Endothelial cell of umbilical vein (primary cell): ENCODE measurements around the gene GRM7. TPM values are rescaled to one million over a fixed set of nuclear protein-coding genes. Genes with fewer than 3 reads are reported as not detected.

Source experiments
- BruUV-seq: library from RNA; stranded (reverse); fragments of 400-500 nt; replicated peaks from 2 replicates; lab custom pipeline; 2021; lab: Mats Ljungman, UMichigan
- CTCF ChIA-PET: fragments of 300-600, 350-600 bp; sonication (Branson Sonifier 250); formaldehyde crosslinking; loops from one replicate; lab custom pipeline; 2021; ENCODE audit warnings: antibody characterized with exemption, inconsistent platforms; lab: Charles Lee
- POLR2A ChIA-PET: fragments of 300-600, 350-600 bp; sonication (Branson Sonifier 250); formaldehyde crosslinking; loops from one replicate; lab custom pipeline; 2021; ENCODE audit warnings: antibody characterized with exemption, inconsistent platforms; lab: Charles Lee
- DNase-seq: peaks from one replicate; pipeline ENCODE4 v3.0.0-alpha.2; 2011; ENCODE audit warnings: low read depth, low spot score
- FAIRE-seq: peaks from 2 replicates; lab custom pipeline; 2011; peaks lifted over from hg19 to GRCh38; lab: Jason Lieb, UNC
- H2AFZ ChIP-seq: 2 replicates; pipeline ENCODE4 v1.6.0; 2012; ENCODE audit warnings: low read depth, low read length, control low read depth, inconsistent platforms
- H3K27ac ChIP-seq: 2 replicates; pipeline ENCODE4 v1.5.1; 2011; ENCODE audit warnings: low read depth, mild to moderate bottlenecking, control low read depth, low read length, moderate library complexity; ENCODE audit not compliant: insufficient read depth
- H3K27me3 ChIP-seq, 2 experiments: 2 replicates each; pipeline versions ENCODE4 v1.6.0 to v1.6.1; 2011; ENCODE audit warnings: low read length in 2 of 2, mixed read lengths in 1 of 2; ENCODE audit not compliant: control insufficient read depth in 2 of 2, insufficient read depth in 2 of 2
- H3K36me3 ChIP-seq, 2 experiments: 2 replicates in 1 of 2; 3 replicates in 1 of 2; pipeline ENCODE4 v1.5.1; 2011; ENCODE audit warnings: low read length in 2 of 2, mild to moderate bottlenecking in 1 of 2, moderate library complexity in 1 of 2; ENCODE audit not compliant: control insufficient read depth in 2 of 2, insufficient read depth in 2 of 2; ENCODE audit errors: extremely low read depth in 1 of 2
- H3K4me1 ChIP-seq: 3 replicates; pipeline ENCODE4 v1.5.1; 2011; ENCODE audit warnings: mild to moderate bottlenecking, low read length; ENCODE audit not compliant: control insufficient read depth, insufficient read depth; ENCODE audit errors: extremely low read depth
- H3K4me2 ChIP-seq: 2 replicates; pipeline ENCODE4 v1.6.1; 2011; ENCODE audit warnings: low read length, control low read depth, mixed read lengths; ENCODE audit not compliant: insufficient read depth
- H3K4me3 ChIP-seq, 3 experiments: fragments of 200-600 bp in 1 of 3; sonication (generic), shearing (Covaris generic) in 1 of 3; replicated peaks in 1 of 3; 2 replicates each; pipeline ENCODE4 v1.5.1; 2011 to 2016; ENCODE audit warnings: control low read depth in 3 of 3, low read length in 3 of 3, mild to moderate bottlenecking in 2 of 3, inconsistent platforms in 1 of 3, low read depth in 1 of 3, moderate library complexity in 1 of 3; ENCODE audit not compliant: insufficient read depth in 1 of 3
- H3K79me2 ChIP-seq: 2 replicates; pipeline ENCODE4 v1.6.0; 2012; ENCODE audit warnings: low read length, inconsistent platforms; ENCODE audit not compliant: control insufficient read depth, insufficient read depth
- H3K9ac ChIP-seq: replicated peaks from 2 replicates; pipeline ENCODE3; 2011; ENCODE audit warnings: low read length, control low read depth; ENCODE audit not compliant: insufficient read depth; ENCODE audit errors: extremely low read depth
- H3K9me1 ChIP-seq: replicated peaks from 3 replicates; pipeline ENCODE4 v1.6.0; 2011; ENCODE audit warnings: mild to moderate bottlenecking, low read length; ENCODE audit not compliant: control insufficient read depth, insufficient read depth; ENCODE audit errors: extremely low read depth
- H3K9me3 ChIP-seq: replicated peaks from 2 replicates; pipeline ENCODE4 v1.5.1; 2012; ENCODE audit warnings: low read length, inconsistent platforms; ENCODE audit not compliant: control insufficient read depth, insufficient read depth
- H4K20me1 ChIP-seq: replicated peaks from 2 replicates; pipeline ENCODE3; 2011; ENCODE audit warnings: mild to moderate bottlenecking, low read length; ENCODE audit not compliant: control insufficient read depth, insufficient read depth; ENCODE audit errors: extremely low read depth
- EZH2 ChIP-seq: IDR thresholded peaks from 2 replicates; pipeline ENCODE4 v1.6.1; 2012; ENCODE audit warnings: borderline replicate concordance, low read depth, mild to moderate bottlenecking, moderate library complexity, low read length, inconsistent platforms; ENCODE audit not compliant: severe bottlenecking
- FOS ChIP-seq: IDR thresholded peaks from 2 replicates; pipeline ENCODE4 v1.6.1; 2011; ENCODE audit warnings: mild to moderate bottlenecking, low read length, moderate library complexity, borderline replicate concordance; ENCODE audit not compliant: insufficient read depth
- GATA2 ChIP-seq: IDR thresholded peaks from 2 replicates; pipeline ENCODE4 v1.7.0; 2011; ENCODE audit warnings: low read depth, mild to moderate bottlenecking, moderate library complexity, mixed read lengths, low read length; ENCODE audit not compliant: insufficient read length, insufficient read depth
- JUN ChIP-seq: IDR thresholded peaks from 2 replicates; pipeline ENCODE4 v1.6.1; 2011; ENCODE audit warnings: borderline replicate concordance, low read depth; ENCODE audit not compliant: insufficient read length, insufficient read depth
- MYC ChIP-seq: IDR thresholded peaks from one replicate; pipeline ENCODE4 v1.6.1; 2011; ENCODE audit warnings: mild to moderate bottlenecking, low read depth, low read length
- POLR2A ChIP-seq: IDR thresholded peaks from 2 replicates; pipeline ENCODE4 v1.6.1; 2012; ENCODE audit warnings: low read depth, mild to moderate bottlenecking, control low read depth, low read length
- POLR2AphosphoS5 ChIP-seq: IDR thresholded peaks from 2 replicates; pipeline ENCODE4 v1.6.1; 2012; ENCODE audit warnings: low read depth, mild to moderate bottlenecking, control low read depth, low read length, moderate library complexity; ENCODE audit not compliant: insufficient read depth
- dilution Hi-C: fragments of 300-500 bp; cut with MboI; formaldehyde crosslinking; loops from one replicate; pipeline ENCODE4 v1.15.0; 2019; ENCODE audit warnings: low sequenced_read_pairs; ENCODE audit not compliant: extremely low pct_ligation_motif_present
- intact Hi-C: fragments of 100-400 bp; cut with micrococcal nuclease; formaldehyde crosslinking; loops from one replicate; pipeline ENCODE4 v1.10.0; 2022
- polyA plus RNA-seq, 4 experiments: library from polyadenylated mRNA; depleted of rRNA in 3 of 4; stranded (reverse) in 3 of 4; unstranded in 1 of 4; fragments of >200 nt; gene quantifications; 2 replicates each; pipeline versions ENCODE4 v1.2.1 to v1.2.3, GENCODE V29; 2011 to 2012; ENCODE audit warnings: missing spikeins in 1 of 4
- total RNA-seq: library from RNA; stranded (reverse); gene quantifications from 2 replicates; pipeline ENCODE4 v1.2.3, GENCODE V29; 2021
- TF ChIP-seq, protein P1 (sequence below), 2 donors: IDR thresholded peaks; 1 replicate in 1 of 2; 2 replicates in 1 of 2; pipeline ENCODE4 v1.5.1; 2011; ENCODE audit warnings: low read length in 2 of 2, mild to moderate bottlenecking in 2 of 2, moderate library complexity in 2 of 2, control low read depth in 1 of 2, inconsistent platforms in 1 of 2, low read depth in 1 of 2; ENCODE audit not compliant: insufficient read depth in 1 of 2; ENCODE audit errors: extremely low read depth in 1 of 2
- TF ChIP-seq, protein P2 (sequence below): IDR thresholded peaks from 2 replicates; pipeline ENCODE4 v1.6.1; 2011; ENCODE audit not compliant: insufficient read depth, insufficient read length

The GRM7 gene
- total and polyA plus RNA-seq, 2 donors (not counting 3 experiments of a cell fraction or from before 2014, with no cell fraction given), result 0.12 TPM; not detected in 1

DNA sequence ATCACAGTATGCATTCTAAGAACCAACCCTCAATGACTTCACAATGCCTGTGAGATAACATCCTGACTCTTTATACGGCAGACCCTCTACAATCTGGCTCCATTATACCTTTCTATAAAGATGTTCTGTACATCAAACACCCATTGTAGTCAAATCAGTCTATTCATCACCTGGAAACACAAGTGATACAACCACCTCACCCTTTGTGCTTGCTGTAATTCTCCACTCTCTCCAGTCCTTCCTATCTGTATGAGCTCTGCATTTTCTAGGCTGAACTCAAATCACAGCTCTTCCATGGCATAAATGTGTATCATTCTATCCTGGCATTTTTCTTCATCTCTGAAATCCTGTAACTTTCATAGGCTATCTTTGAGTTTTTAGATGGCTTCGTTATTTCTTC is 539.4 kb downstream of the GRM7 start:
- H3K36me3 ChIP-seq, result no peaks in the 10 kb centered on the region
- ChIA-PET POLR2A (no interaction called here), CTCF (interaction anchor here (0.7 kb wide), 1 partner anchor 9 kb away, joined by 3 read pairs; no protein-coding TSS in a partner anchor)
- FAIRE-seq, result no peak
- H3K4me3 ChIP-seq, result no peak overlapping the region
- no peaks in the 10 kb centered on the region for H3K9me3 ChIP-seq
- intact Hi-C loops, result no loop called here
- no peak overlapping the region for H3K4me2 ChIP-seq
- H3K9ac ChIP-seq, result no peak overlapping the region
- dilution Hi-C loops, result no loop called here
- H3K27ac ChIP-seq, result no peak overlapping the region
- BruUV-seq, result no TSS peak
- H3K9me1 ChIP-seq, result no peaks in the 10 kb centered on the region
- H2AFZ ChIP-seq, result no peak overlapping the region
- TF ChIP-seq EZH2 (no peak), POLR2AphosphoS5 (no peak), MYC (no peak), GATA2 (no peak), JUN (no peak), POLR2A (no peak), FOS (no peak)
- TF ChIP-seq, protein P1, sequence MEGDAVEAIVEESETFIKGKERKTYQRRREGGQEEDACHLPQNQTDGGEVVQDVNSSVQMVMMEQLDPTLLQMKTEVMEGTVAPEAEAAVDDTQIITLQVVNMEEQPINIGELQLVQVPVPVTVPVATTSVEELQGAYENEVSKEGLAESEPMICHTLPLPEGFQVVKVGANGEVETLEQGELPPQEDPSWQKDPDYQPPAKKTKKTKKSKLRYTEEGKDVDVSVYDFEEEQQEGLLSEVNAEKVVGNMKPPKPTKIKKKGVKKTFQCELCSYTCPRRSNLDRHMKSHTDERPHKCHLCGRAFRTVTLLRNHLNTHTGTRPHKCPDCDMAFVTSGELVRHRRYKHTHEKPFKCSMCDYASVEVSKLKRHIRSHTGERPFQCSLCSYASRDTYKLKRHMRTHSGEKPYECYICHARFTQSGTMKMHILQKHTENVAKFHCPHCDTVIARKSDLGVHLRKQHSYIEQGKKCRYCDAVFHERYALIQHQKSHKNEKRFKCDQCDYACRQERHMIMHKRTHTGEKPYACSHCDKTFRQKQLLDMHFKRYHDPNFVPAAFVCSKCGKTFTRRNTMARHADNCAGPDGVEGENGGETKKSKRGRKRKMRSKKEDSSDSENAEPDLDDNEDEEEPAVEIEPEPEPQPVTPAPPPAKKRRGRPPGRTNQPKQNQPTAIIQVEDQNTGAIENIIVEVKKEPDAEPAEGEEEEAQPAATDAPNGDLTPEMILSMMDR (IDR thresholded peaks at IDR 0.05; ENCODE audit: extremely low read depth in 1 of 2, insufficient read depth in 1 of 2, low read depth in 1 of 2, low read length in 2 of 2), result no peak
- TF ChIP-seq, protein P2, sequence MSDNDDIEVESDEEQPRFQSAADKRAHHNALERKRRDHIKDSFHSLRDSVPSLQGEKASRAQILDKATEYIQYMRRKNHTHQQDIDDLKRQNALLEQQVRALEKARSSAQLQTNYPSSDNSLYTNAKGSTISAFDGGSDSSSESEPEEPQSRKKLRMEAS, result no peak
- no peaks in the 10 kb centered on the region for H3K4me1 ChIP-seq
- H3K27me3 ChIP-seq, result no peaks in the 10 kb centered on the region
- no peak for DNase-seq
- no peaks in the 10 kb centered on the region for H3K79me2 ChIP-seq
- H4K20me1 ChIP-seq, result no peaks in the 10 kb centered on the region
